ENCODE results near the gene F5.

Gene F5

DNA sequence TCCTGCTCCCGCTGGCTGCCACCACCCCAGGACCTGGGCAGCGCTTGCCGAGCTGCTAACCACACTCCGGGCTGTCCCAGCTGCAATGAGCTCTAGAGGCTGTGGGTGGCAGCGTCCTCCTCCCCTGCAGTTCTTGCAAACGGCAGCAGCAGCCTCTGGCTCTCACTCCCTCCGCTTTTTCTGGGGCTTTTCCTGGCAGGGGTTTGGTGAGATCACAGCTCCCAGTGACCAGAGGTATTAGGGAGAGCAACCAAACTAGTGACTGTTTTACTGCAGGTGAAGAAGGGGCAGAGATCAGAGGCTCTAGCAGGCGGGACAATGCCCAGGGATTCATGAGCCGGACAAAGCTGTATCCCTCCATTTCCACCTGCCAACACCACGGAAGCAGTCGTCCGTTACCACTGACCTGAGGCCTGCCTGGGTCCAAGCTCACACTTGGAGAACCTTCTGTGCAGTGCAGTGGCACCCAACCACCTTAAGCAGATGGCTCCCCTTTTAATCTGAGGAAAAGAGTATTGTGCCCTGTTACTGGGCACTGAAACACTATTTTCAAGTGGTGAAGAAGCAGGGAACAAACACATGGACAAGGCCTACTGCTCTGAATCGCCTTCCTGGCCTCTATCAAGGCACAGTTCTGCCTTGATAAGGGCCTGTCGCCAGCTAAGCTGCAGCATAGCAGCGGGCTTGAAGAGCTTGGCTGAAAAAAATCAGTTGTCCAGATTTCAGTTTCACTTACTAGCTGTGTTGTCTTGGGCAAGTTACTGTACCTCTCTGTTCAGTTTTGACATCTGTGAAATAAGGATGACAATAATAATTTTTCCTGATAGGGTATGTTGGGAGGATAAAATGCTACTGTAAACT, at the start of gene F5:
TSS of gene F5 (minus strand) at position 87 of the 861 bp plus-strand sequence. CDS start 95 bp downstream, outside the sequence.
- peak; percentile 53 for DNase-seq (ENCODE audit: low read depth)

DNA sequence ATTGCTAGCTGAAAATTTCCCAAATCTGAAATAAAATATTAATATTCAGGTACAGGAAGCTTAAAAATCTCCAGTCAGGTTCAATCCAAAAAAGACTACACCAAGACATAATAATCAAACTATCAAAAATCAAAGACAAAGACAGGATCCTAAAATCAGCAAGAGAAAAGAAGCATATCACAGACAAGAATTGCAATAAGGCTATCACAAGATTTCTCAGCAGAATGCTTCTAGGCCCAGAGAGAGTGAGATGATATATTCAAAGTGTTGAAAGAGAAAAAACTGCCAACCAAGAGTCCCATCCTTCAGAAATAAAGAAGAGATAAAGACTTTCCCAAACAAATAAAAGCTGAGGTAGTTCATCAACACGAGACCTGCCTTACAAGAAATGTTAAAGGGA, 48.6 kb upstream of the F5 start:
- DNase-seq (ENCODE audit: low read depth), result no peak

DNA sequence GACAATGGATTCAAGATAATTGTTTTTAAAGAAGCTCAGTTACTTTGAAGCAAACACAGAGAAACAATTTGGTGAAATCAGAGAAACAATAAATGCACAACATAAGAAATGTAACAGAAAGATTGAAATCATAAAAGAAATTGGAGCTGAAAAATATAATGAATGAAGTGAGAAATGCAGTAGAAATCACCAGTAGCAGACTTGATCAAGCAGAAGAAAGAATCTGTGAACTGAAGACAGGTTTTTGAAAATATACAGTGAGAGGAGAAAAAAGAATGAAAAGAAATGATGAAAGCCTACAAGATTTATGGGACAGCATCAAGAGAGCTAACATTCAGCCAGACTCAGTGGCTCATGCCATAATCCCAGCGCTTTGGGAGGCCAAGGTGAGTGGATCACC, 47.9 kb upstream of the F5 start:
- DNase-seq (ENCODE audit: low read depth), result no peak

DNA sequence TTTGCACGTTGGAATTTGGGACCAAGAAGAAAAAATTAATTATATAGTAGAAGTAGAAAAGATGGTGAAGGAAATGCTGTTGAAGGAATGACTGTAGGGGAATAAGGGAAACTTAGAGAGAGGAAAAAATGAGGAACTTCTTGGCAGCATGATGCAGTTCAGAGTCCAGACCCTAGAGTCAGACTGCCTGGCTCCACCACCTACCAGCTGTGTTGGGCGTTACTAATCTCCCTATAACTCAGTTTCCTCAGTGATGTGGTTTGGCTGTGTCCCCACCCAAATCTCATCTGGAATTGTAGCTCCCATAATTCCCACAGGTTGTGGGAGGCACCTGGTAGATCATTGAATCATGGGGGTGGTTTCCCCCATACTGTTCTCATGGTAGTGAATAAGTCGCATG, 45.0 kb upstream of the F5 start:
- DNase-seq (ENCODE audit: low read depth), result no peak

DNA sequence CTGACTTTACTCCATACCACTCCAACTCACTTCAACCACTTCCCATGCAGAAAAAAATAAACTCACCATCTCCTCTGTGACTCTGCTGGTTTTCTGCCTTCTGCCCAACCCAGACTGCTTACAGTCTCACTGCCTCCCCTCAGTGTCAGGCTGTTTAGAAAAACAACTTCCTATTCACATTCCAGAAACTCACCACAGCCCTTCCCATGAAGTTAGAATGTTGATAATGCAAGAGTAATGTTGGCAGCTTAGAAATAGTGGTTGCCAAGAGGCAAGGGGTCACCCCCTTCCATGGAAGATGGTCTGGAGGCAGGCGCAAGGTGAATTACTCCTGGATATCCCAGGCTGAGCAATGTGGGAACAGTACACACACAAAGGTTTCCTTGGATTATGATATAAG, 43.7 kb upstream of the F5 start, which contains the start of gene SELP:
TSS of gene SELP (minus strand) at position 119 of the 400 bp plus-strand sequence. CDS start at position 69, 50 bp downstream.
- no peak for DNase-seq (ENCODE audit: low read depth)

DNA sequence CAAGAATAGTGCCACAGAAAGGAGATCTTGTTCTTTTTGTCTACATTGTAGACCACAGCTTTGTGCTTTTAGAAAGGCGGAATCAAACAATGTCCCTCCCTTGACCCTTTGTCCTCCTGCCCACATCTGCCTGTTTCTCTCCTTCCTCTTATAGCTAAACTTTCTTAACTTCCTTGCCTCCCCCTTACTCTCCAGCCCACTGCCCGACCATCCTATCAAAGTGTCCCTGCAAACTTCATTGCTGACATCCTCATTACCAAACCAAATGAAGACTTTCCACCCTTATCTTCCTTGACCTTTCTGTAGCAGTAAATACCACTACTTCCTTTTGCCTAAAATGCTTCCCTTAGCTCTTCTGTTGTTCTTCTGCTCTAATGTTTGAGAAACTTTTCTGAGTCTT, 38.6 kb upstream of the F5 start:
- no peak for DNase-seq (ENCODE audit: low read depth)

DNA sequence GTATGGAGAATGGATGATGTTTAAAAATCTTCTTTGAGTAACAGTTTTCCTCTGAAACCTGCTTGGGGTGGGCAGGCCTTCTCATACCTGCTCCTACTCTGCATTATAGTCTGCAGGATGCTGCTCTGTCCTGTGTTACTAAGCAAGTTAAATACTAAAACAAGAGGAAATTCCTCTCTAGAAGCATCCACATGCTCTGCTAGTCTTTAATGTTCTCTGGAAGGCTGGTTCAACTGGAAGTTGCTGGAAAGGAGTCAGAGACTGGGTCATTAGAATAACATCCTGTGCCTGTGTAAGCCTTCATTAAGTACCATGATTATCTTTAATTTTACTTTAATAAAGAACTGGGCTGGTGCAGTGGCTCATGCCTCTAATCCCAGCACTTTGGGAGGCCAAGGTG, 37.8 kb upstream of the F5 start:
- no peak for DNase-seq (ENCODE audit: low read depth)

DNA sequence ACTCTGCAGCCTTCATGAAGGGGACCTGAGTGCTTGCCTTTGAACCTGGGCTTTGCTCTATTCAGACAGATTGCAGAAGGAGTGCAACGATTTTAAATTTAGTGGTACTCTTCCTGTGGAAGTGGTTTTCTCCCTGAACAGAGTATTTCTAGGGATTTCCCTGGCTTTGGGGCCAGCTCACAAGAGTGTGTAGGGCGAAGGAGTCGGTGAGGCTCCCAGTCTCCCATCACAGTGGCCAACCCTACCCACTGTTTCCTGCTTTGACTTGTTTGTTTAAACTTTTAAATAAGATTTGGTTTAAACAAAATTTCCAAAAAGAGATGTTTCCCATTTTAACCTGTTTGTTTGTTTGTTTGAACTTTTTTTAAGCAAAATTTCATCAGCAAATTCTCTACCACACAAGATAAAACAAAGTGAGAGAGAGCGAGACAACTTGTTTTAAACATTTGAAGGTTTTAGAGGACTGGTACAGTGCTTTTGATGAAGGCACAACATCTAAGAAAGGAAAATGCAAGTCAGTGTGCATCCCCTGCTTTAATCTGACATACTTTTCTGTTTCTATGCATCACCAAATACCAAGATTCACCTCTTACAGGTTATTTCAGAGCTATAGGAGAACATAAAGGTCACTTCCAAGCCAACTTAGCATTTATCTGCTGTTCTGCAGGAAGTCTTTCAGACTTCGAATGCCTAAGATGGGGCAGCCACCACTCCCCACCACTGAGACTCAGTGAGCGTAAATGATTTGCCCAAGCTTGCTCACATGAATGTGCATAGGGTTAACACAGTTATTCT, 37.0 kb upstream of the F5 start:
- DNase-seq (ENCODE audit: low read depth), result no peak

DNA sequence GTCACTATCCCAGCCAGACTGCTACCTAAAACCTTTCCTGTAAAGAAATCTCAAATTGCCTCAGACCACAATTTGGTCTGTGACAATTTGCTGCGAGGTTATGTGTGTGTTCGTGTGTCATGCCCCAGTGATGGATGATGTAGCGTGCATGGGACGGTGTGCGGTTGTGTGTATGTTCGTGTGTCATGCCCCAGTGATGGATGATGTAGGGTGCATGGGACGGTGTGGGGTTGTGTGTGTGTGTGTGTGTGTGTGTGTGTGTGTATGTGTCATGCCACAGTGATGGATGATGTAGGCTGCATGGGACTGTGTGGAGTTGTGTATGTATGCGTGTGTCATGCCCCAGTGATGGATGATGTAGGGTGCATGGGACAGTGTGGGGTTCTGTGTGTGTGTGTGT, 34.3 kb upstream of the F5 start:
- no peak for DNase-seq (ENCODE audit: low read depth)

DNA sequence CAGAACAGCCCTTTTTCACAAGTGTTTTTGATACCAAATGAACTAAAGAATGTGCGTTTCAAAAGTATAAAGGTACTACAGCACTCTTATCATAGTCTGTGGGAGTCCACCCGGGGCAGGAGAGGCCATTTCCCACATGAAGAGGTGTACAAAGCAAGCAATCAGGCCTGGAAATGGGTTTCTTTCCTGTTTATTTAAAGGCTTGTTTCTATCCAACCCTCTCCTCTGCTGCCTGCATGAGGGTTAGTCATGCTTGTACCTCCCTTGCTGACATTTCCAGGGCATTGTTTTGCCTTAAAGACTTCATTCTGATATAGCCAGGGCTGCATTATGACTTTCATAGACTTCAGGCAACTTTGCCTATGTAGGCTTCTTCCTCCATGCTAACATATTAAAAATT, 32.1 kb upstream of the F5 start:
- no peak for DNase-seq (ENCODE audit: low read depth)

DNA sequence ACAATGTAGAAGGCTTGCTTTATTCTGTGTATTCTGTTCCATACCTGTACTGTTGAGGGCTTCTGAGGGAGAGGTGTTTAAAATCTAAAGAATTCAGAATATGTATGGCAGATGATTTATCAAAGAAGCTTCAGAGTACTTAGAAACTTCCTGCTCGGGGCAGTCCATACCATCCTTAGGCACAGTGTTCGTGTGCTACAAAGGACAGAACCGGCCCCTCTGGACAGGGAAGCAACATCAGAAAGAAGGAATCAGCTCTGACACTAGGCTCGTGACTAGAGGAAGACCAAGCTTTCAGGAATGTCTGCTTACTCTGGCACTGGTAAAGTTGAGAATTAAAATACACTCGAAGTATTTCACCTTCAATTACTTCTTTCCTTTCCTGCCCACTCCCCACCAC, 29.5 kb upstream of the F5 start:
- DNase-seq (ENCODE audit: low read depth), result no peak

DNA sequence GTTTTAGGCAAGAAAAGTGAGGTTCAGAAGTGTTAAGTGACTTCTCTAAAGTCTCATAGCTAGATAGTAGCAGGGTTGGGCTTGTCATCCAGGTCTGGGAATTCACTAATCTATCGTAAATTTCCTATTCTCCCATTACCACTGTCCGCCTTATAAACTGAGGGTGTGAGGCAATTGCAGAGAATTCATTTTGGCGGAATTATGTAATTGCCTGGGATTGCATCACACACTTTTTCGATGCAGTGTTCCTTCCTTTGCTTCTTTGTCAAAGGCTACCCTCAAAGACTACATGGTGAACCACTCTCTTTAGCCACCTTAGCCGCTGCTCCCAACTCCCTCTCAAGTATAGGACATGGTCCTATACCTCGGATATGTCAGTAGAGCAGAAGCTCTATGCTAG, 24.6 kb upstream of the F5 start:
- DNase-seq (ENCODE audit: low read depth), result no peak

DNA sequence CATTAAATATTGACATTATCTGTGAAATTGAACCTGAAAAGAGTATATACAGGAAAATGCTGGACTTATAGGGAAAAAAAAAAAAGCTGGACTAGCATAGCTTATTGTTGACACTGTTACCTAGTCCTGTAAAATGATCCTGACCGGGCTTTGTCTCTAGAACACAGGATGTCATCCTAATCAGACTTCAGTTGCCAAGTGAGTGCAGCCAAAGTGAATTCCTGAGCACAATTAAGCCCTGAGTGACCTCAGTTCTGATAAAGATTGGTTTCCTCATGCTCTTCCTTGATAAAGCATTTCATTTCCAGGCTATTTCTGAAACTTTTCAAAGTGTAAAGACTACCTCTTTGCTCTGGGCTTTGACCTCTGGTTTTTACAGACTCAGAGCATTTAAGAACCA, 23.8 kb upstream of the F5 start:
- DNase-seq (ENCODE audit: low read depth), result no peak

DNA sequence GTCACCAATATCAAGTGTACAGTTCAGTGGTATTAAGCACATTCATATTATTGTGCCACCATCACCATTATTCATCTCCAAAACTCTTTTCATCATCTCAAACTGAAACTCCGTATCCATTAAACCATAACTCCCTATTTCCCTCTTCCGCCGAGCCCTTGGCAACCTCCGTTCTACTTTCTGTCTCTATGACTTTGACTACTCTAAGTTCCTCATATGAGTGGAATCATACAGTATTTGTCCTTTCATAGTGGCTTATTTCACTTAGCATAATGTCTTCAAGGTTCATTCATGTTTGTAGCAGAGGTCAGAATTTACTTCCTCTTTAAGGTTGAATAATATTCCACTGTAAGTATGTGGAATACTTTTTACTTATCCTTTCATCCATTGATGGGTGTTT, 21.9 kb upstream of the F5 start:
- DNase-seq (ENCODE audit: low read depth), result no peak

DNA sequence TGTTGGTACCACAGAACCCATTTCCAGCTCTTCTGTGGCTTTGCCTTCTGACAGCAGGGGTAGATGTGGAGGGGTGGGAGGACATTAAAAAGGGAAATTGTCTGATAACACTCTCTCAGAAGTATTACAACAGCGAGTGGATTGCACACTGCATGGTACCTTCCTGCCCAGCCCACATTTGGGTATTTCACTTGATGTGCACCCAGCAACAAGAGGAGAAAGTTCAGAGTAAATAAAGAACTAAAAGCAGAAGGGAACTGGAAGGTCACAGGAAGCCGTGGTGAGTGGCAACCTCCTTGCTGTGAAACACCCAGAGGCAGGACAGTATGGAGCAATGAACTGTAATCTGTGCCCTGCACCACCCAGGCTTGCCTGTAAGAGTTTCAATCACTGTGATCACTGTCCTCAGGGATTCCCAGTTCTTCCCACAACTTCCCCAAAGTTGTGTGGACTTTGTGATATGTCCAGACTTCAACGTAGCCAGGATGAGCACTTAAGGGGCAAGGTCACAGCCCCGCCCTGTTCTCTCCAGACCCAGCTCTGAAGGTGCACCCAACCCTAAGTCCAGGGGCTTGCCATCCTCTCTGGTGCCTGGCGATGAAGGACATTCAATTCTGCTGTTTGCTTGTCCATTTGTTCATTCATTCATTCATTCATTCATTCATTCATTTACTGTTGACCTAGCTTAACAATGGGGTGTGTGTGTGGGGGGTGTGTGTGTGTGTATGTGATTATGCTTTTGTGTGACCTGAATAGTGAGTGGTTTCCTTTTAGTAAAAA, 18.7 kb upstream of the F5 start:
- DNase-seq (ENCODE audit: low read depth), result no peak

DNA sequence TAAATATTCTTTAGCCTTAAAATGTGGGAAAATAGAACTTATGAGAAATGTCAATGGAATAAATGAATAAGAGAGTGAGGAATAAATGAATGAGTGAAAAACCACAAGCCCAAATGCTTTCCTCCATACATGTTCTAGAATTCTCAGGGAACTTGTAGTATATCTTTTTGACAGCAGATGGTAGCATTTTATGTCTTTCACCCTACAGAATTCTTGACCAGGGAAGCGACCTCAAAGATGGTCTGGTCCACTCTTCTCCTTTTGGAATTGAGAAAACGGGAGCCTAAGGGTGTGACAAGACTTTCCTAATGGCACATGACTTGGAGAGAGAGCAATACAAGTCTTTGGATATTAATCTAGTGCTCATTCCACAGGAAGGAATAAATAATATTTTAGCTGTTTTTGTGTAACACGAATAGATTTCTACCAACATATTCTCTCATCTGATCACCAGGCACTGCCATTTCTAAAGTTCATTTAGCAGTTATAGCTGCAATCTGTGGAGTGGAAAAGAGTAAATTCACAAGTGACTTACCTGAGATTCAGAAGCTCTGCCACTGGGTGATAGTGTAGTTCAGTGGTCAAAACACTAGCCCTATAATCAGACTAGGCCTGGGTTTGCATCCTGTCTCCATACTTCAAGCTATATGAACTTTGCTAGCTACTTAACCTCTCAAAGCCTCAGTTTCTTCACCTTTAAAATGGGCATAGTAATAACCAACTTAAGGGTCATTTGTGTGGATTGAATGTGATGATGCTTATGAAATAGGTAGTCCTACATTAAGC, 15.0 kb upstream of the F5 start:
- DNase-seq (ENCODE audit: low read depth), result no peak

DNA sequence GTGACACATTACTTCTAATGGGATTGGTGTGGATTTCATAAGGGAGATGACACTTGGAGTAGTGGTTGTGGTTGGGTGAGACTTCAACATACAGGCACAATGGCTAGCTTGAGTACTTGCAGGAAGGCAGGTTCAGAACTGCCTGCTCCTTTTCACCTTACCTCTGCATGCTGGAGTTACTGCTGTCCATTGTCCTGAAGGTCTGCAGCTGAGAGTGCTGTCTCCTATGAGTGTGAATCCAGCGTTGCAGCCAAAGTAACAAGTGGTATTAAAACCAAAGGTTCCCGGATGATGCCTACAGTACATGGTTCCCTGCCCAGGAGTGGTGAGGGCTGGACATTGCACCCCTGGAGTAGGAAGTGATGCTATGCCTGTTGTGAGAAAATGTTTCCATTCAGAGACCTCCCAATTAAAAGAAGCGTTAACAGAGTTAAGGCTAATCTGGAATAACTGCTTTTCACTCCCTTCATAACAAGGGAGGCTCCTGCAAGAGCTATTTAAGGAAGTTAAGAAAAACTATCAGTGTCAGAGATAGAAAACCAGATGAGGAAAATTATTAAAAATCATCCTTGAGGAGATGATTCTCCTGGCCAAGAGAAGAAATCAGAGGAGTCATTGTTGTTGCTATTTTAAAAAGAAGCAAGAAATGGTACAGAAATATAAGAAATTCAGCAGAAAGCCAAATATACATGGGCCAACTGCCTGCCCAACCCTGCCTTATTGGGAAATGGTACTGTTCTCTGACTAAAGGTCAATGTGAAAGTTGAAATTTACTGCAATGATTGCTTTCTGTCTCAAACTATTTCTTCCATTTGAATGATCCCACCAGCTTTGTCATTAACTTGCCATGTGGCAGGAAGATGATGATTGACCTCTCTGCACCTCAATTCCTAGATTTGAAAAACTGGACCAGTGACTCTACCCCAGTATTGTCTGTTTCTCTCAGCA, 9.8 kb upstream of the F5 start:
- no peak for DNase-seq (ENCODE audit: low read depth)

DNA sequence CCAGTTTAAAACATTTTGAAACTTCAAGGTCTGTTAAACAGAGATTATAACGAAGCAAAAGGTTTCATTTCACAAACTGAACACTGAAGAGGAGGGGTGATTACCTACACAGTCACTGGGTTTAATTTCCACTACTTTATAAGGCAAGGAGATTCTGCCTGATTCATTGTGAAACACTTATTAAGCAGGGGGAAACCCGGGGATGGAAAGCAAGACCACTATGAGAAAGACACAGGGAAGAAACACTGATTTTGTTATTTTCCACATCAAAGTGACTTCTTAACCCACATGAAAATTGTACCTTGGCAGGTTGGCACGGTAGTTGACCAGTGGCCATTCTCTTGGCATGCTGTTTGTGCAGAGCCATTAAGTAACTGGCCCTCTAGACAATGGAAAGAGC, 8.1 kb upstream of the F5 start:
- no peak for DNase-seq (ENCODE audit: low read depth)

DNA sequence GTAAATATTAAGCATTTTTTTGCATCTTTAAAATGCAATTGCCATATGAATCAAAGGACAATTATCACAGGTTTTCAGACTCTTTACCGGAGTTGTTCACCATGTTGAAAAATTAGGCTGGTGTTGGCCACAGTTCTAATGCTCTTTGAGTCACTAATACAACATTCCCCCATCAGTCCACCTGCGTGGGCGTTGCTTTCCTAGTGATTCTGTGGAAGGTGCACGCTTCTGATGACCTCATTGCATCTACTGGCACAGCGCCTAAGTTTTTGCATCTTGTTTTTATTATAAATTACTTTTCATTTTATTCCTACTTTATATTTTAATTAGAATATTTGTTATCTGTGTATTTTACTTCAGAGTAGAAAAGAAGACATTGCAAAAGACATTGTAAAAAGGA, 4.7 kb upstream of the F5 start:
- DNase-seq (ENCODE audit: low read depth), result no peak

DNA sequence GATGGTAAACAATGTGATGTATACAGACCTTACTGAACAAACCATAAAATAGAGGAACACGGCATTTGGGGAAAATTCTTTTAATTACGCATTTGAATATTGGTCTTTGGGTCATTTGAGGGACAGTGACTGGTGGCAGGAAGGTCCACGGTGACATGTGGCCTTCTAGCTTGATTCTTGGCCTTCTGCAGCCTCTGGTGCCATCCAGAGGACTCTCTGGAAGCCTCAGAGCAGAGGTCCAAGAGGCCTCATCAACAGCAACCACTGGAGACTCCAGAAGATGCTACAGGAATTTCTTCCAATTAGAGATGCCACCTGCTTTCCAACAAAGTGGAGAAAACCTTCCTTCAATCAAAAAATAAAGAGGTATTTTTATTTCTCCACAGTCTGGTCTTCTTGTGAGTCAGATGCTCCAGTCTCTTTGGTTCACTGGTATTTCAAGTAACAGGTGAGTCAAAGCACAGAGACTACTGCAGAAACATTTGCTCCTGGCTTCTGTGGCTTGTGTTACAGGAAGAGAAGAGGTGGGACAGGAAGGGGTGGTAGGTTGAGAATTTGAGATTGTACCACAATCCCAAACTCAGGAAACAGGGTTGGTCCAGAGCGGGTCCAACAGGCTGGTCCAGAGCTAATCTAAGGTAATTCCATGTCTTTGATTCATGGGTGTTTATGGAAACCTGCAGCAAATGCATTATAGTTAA, 2.7 kb upstream of the F5 start:
- DNase-seq (ENCODE audit: low read depth), result no peak
